GM12872 (cell line): ENCODE results near the gene TAP2.

Source experiments
- CTCF ChIP-seq: IDR thresholded peaks from 3 replicates; pipeline ENCODE4 v1.5.1; 2011; ENCODE audit warnings: low read depth, mild to moderate bottlenecking, low read length, moderate library complexity; ENCODE audit not compliant: insufficient read depth

Gene TAP2

GRCh38 chr6:32837651-32838113 lies 857 bp downstream of the TAP2 start:
- no peak for TF ChIP-seq CTCF

- TF ChIP-seq CTCF: no peak
Measured at GRCh38 chr6:32836873-32837272, 1.7 kb downstream of the TAP2 start.

- TF ChIP-seq CTCF: no peak
Measured at GRCh38 chr6:32835167-32835893, 3.2 kb downstream of the TAP2 start.

- no peak for TF ChIP-seq CTCF
Measured at GRCh38 chr6:32833664-32834063, 4.9 kb downstream of the TAP2 start.

GRCh38 chr6:32832535-32832934 lies 6.0 kb downstream of the TAP2 start:
- no peak for TF ChIP-seq CTCF

- TF ChIP-seq CTCF: no peak
Measured at GRCh38 chr6:32830936-32831335, 7.6 kb downstream of the TAP2 start.

- TF ChIP-seq CTCF: no peak
Measured at GRCh38 chr6:32830017-32830416, 8.5 kb downstream of the TAP2 start.

GRCh38 chr6:32829495-32829894 lies 9.0 kb downstream of the TAP2 start:
- no peak for TF ChIP-seq CTCF
